EL (cell line): ENCODE measurements around the gene FBXO2.

ENCODE experiments used
- DNase-seq: peaks from one replicate; pipeline ENCODE4 v3.0.0-alpha.2; 2016

The FBXO2 gene

GRCh38 chr1:11654137-11654938, at the start of gene FBXO2, which contains the start of gene FBXO44:
TSS of gene FBXO2 (minus strand) at chr1:11654429. CDS start at chr1:11654340, 89 bp downstream.
TSS of gene FBXO44 (plus strand) at chr1:11654877. CDS start at chr1:11655836, 959 bp downstream.
- peak; percentile 21 for DNase-seq

GRCh38 chr1:11703357-11704193, 49.3 kb upstream of the FBXO2 start:
- no peak for DNase-seq

- no peak for DNase-seq
These were observed 48.0 kb upstream of the FBXO2 start for GRCh38 chr1:11701981-11702803.

GRCh38 chr1:11701551-11701961, 47.3 kb upstream of the FBXO2 start:
- no peak for DNase-seq

GRCh38 chr1:11700601-11701467, 46.6 kb upstream of the FBXO2 start:
- DNase-seq, result no peak

- DNase-seq, result no peak
These were observed 43.6 kb upstream of the FBXO2 start for GRCh38 chr1:11697893-11698210.

- no peak for DNase-seq
These were observed 43.1 kb upstream of the FBXO2 start for GRCh38 chr1:11697188-11697892.

- no peak for DNase-seq
These were observed 41.6 kb upstream of the FBXO2 start for GRCh38 chr1:11695861-11696260.

GRCh38 chr1:11693917-11694316, 39.7 kb upstream of the FBXO2 start:
- DNase-seq, result no peak

GRCh38 chr1:11693024-11693590, 38.9 kb upstream of the FBXO2 start:
- DNase-seq, result peak; percentile 90

GRCh38 chr1:11691928-11692711, 37.9 kb upstream of the FBXO2 start:
- no peak for DNase-seq

- DNase-seq, result no peak
These were observed 37.2 kb upstream of the FBXO2 start, which contains the start of gene DRAXIN for GRCh38 chr1:11691302-11691914. TSS of gene DRAXIN (plus strand) at chr1:11691710. CDS start at chr1:11706259, 14,549 bp downstream.

GRCh38 chr1:11690397-11691301, 36.4 kb upstream of the FBXO2 start:
- DNase-seq, result no peak

GRCh38 chr1:11688506-11688905, 34.3 kb upstream of the FBXO2 start:
- no peak for DNase-seq

- DNase-seq, result no peak
These were observed 31.1 kb upstream of the FBXO2 start for GRCh38 chr1:11685210-11685752.

GRCh38 chr1:11684070-11684469, 29.8 kb upstream of the FBXO2 start:
- no peak for DNase-seq

GRCh38 chr1:11682799-11683198, 28.6 kb upstream of the FBXO2 start:
- no peak for DNase-seq

GRCh38 chr1:11682287-11682771, 28.1 kb upstream of the FBXO2 start:
- no peak for DNase-seq
